C1 segment of cervical spinal cord (tissue), 14 donors: ENCODE measurements around the gene STAG1.
"Not testable (repeated sequence)": the region's sequence is repeated elsewhere in the genome, so short reads cannot be mapped to it uniquely, and the experiment has no call there.

Experiments
- DNase-seq, 14 donors: peaks; one replicate each; lab custom pipeline; 2025; lab: John Stamatoyannopoulos, UW

STAG1 gene

DNA sequence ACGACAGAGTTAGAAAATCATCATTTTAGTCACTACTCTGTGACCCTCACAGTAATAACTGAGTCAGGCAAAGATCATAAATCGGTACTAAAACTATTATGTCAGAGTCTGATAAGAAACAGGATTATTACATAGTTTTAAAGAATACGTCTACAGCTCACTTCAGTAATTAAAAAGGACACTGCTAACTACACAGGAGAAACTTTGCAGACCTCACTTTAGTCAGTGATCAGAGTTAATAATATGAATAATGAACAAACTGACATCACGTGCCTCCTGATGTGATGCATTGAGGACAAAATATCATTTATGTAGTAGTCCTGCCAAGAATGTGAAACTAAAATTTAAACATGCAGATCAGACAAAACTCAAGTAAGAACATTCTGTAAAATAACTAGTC is 339.9 kb downstream of the STAG1 start:
- DNase-seq: no peak

DNA sequence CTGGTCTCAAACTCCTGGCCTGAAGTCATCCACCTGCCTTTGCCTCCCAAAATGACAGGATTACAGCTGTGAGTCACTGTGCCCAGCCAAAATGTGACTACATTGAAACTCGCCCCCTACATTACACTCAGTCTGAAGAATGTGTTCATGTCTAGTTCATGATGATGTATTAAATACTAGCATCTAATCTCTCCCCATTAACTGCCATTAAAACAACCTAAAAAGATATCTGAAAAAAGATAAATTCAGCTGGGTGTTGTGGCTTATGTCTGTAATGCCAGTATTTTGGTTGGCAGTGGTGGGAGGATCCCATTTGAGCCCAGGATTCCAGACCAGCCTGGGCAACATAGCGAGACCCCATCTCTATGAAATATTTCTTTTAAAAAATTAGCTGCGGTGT is 342.6 kb downstream of the STAG1 start:
- DNase-seq: no peak

DNA sequence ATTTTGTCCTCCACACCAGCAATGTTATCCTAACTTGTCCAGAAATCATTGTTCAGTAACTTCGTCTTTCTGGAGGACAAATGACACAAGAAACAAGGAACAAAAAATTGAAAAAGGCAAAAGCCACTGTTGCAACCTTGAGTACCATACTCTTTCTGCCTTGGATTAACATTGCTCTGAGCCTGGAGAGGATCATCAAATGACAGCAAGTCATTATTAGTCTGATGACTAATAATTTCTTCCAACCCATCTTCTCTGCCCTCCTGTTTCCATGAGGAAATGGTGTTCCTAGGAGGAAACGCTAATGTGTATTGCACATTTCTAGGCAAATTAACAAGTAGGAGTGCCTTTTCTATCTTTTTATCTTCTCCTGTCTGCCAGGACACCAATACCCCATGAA is 348.1 kb downstream of the STAG1 start:
- no peak for DNase-seq

DNA sequence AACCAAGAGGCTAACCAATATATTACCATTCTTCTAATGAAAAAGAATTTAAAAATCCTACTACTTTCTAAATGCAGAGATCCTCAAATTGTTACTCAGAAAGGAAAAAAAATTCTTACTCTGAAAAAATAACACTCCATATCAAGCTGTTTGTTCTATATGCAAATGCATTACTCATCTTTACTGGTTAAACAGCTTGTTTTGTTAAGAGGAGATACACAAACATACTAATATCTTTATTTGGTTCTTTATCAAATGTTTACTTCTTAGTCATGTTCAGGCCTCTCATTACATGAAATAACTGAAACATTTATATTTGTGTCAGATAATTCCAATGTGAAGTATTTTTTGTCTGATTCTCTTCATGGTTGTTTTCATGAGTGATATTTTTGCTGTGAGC is 355.3 kb downstream of the STAG1 start:
- DNase-seq: no peak

DNA sequence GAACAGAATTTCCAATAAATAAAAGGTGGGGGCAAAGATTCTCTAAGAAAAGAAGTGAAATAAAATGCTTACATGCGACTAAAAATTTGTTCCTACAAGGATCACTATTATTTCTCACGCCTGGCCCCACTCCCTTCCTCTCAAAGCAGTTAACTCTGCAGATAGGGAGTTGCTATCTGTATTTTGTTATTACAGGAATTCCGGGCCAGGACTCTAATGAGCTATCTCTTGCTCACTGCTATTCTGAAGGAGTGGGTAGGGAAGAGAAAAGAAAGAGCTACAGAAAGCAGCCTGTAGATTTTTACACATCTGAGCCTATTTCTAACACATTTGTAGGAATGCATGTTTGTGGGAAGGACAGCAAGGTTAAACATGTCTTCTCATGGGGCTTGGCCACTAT is 361.6 kb downstream of the STAG1 start:
- no peak for DNase-seq

DNA sequence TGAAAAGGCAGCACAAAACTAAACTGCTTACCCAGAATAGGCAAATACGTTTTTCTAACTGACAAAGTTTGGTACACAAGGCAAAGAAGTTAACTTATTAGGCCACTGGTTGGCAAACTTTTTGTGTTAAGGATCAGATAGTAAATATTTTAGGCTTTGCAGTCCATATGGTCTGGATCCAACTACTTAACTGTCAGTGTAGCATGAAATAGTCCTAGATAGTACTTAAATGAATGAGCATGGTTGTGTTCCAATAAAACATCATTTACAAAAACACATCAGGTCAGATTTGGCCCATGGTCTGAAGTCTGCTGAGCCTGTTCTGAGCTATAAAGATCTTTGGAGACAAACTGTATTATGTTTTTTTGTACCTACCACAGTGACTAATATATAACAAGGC is 365.1 kb downstream of the STAG1 start:
- DNase-seq: no peak

DNA sequence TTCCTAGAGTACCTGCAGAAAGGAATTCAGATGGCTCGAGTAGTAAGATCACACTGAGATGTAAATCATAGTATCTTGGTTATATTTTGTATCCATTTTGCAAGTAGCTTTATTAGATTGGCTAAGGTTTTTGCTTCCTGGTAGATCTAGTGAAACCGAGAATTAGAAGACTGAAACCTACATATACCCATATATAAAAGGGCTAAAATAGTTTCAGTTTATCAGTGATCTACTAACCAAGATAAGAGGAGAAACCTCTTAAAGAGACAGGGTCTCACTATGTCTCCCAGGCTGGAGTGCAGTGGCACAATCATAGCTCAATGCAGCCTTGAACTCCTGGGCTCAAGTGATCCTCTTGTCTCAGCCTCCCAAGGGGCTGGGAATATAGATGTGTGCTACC is 366.7 kb downstream of the STAG1 start:
- DNase-seq: no peak

DNA sequence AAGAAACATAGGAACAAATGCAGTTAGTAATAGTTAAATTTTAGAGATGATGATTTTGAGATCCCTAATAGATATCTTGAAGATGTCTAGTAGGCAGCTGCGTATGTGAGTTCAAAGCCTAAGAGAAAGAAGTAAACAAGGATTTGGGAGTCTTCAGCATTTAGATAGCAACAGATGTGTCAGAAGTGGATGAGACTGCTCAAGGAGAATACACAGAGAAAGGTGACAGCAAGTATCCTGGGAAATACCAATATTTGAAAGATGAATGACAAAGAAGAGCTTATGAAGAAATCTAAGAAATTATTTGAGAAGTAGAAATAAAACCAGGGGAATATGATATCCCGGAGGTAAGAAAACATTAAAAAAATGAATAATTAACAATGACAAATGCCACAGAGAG is 371.1 kb downstream of the STAG1 start:
- no peak for DNase-seq

DNA sequence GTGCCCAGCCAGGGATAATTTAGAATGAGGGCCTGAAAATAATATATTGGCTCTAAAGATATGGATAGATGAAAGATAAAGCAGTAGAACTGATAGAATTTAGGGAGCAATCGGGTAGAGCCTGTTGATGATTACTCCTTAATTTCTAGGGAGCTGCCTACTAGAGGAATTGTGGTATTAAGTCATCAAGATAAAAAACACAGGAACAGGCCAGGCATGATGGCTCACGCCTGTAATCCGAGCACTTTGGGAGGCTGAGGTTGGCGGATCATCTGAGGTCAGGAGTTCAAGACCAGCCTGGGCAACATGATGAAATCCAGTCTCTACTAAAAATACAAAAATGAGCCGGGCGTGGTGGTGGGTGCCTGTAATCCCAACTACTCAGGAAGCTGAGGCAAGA is 371.6 kb downstream of the STAG1 start:
- no peak for DNase-seq

DNA sequence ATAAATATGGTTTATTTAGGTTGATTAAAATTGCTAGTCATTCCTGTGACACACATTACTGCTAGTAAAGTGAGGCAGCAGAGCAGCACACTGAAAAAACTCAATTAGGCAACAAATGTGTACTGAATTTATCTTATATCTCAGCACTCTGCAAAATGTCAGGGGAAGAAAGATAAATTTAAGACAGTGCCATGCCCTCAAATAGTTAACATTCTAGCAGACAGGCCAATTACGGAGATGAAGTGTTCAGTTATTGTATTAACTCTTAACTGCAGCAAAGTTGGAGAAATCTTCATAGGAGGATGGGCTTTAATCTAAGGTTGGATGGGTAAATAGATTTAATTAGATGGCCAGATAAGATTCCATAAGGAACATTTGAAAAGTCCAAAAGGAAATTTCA is 374.2 kb downstream of the STAG1 start:
- no peak for DNase-seq

DNA sequence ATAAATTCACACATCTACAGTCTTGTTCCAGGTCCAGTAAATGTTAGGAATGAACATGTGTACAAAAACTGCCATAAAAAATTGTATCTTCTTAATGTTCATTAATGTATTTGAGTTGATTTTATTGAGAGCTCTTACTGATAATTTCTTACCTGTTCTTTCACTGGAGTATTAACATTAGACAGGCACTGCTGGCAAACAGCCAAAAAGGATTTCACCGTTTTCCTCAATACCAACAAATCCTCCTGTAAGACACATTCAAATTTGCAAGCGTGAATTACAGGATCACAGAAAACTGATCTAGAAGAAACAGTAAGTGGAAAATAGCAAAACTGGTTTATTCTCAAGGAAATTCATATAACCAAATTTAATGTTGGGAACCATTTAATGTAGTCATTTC is 374.7 kb downstream of the STAG1 start:
- DNase-seq: no peak

DNA sequence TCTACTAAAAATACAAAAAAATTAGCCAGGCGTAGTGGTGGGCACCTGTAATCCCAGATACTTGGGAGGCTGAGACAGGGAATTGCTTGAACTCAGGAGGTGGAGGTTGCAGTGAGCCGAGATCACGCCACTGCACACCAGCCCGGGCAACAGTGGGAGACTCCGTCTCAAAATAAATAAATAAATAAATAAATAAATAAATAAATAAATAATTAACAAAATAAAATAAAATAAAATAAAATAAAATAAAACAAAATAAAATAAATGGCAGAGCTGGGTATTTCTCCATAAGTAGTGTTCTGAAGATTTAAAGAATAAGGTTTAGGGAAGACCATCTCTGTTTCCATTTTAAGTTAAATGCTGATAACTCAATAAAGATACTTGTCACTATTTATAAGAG is 376.4 kb downstream of the STAG1 start:
- DNase-seq: not testable (repeated sequence)

DNA sequence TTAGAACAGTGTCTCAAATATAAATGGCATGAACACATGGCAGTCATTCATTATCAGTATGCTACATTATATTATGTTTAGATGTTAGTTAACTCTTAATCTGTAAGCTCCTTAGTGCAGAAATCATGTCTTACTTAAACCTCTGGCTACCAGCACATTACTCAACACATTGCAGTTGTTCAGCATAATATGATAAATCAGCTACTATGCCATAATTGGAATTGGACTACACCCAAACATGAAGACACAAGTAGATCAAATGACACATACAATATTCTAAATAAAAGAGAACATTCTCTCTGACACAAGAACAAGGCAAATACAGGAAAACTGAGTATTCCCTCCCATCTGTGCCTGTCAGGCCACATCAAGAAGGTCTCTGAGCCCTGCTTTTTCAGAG is 385.9 kb downstream of the STAG1 start:
- DNase-seq: no peak

DNA sequence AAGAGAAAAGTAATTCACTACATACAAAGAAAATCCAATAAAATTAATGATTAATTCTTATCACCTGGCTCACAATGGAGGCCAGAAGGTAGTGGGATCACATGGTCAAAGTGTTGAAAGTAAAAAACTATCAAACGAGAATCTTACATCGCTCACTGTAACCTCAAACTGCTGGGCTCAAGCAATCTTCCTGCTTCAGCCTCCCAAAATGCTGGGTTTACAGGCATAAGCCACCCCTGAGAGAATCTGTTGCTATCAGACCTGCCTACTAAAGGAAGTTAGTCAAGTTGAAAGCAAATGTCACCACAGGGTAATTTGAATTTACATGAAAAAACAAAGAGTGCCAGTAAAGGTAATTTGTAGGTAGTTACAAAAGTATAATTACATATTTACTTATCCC is 398.7 kb downstream of the STAG1 start:
- no peak for DNase-seq

DNA sequence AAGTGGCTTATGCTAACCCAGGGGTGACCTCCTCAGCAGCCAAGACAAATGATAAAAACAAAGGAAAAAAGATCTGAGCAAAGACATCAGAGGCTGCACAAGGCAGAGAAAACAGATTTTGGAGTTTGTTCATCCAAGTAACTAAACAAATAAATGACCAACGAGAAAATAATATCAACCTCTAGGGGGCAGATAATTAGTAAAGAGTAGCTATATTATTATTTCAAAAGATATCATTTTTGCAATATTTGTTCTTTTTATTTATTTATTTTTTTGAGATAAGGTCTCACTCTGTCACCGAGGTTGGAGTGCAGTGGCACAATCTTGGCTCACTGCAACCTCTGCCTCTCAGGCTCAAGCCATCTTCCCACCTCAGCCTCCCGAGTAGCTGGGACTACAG is 400.3 kb downstream of the STAG1 start:
- no peak for DNase-seq

DNA sequence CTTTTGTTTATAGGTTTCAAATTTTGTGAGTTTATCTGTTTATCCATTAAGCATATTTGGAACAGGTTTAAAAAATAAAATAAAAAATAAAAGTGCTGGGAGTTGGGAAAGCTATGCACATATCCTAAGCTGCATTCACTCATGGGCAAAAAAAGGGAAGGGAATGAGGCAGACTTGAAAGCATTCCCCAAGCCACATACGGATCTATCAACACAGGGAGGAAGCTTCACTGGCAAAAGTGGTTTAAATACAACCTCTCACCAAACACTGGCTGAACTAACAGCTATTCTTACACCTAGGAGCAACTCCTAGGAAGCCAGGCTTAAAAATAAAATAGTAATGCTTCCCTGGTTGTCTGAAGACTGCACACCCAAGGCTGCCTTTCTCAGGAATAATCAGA is 400.8 kb downstream of the STAG1 start:
- no peak for DNase-seq

DNA sequence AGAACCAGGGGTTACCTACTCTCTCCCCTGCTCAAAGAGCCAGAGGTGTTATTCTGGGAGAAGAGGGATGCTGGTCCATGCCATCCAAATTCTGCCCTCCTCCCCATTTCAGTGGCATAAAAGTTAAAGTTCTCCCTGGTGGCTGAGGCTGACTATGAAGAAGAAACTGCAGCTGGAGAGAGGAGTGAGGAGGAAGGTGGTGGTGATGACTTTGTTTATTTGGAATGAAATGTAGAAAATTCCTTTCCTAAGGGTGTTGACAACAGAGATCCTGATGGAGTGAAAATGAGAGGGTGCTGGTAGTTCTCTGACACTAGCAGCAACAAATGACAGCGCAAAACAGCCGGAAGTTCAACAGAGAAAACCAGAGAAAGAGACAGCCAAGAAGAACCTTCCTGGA is 401.6 kb downstream of the STAG1 start:
- DNase-seq: no peak

DNA sequence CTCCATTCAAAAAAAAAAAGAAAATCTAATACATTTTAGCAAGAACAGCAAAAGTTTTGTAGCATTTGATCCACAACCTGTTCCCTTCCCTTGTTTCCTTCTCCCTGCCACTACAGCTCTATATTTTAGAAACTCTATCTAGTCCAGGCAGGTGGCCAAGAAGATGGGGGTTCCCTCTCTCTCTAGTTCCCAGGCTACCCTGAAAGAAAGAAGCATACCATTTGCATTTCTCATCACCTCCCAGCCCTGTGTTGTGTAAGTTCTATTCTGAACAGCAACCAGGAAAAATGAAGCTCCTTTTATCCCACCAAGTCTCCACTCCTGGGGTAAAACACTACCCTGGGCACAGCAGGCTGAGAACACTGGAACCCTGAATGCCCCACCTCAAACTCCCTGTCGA is 402.0 kb downstream of the STAG1 start:
- DNase-seq: no peak

DNA sequence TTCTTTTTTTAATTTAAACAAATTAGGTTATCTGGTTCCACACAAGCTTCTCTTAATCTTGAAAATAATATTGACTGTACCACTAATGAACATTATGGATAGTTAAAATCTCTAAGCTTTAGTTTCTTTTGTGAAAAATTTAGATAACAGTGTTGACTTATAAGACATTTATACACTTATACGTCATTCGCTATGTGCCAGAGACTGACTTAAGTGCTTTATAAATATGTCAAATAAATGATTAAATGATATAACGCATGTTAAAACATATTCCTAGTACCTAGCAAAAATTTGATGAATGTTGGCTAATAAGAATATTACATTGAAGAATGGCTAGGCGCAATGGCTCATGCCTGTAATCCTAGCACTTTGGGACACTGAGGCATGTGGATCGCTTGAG is 405.7 kb downstream of the STAG1 start:
- DNase-seq: no peak

DNA sequence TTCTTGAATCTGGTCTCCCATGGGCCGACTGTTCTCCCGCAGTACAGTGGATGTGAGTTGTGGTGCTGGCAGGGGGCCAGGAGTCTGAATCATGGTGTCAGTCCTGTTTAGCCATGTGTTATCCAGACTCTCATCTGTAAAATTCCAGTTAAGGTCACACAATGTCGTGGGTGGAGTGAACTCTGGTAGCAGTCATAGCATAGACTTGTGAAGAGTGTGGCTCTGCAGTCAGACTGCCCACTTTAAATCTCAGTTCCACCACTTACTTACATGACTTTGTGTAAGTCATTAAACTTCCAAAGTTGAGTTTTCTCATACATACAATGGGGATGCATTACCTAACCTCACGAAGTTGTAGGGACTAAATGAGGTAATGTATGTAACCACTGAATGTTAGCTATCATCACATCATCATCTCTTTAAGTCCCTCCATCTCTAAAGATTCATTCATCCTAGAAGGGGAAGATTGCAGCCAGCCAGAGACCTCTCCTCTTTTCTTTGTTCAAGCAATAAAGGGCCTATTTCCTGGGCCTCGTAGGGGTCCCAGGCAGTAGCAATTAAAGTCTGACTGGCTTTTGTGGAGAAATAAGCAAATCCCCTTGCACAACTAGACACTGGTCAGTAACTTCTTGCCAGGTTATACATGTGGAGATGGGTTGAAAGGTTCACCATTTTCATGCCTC is 408.2 kb downstream of the STAG1 start:
- peak in 1 of 14 donors; percentile 6 for DNase-seq

DNA sequence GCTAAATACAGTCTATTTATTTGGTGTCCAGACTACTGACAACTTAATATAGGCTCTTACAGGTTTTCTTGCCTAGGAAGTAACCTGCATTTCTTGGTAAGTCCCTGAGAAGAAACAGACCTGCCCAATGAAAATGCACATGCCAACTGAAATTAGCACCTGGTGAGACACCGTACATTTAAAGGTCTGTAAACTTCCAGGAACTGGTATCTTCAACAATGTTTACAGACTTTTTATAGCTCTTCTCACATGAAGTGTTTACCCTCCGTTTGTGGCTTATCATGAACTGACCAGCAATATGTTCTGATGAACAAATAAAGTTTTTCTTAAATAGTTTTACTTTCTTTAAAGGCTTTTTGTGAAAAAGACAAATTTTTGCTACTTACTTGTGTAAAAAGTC is 408.7 kb downstream of the STAG1 start:
- DNase-seq: no peak

DNA sequence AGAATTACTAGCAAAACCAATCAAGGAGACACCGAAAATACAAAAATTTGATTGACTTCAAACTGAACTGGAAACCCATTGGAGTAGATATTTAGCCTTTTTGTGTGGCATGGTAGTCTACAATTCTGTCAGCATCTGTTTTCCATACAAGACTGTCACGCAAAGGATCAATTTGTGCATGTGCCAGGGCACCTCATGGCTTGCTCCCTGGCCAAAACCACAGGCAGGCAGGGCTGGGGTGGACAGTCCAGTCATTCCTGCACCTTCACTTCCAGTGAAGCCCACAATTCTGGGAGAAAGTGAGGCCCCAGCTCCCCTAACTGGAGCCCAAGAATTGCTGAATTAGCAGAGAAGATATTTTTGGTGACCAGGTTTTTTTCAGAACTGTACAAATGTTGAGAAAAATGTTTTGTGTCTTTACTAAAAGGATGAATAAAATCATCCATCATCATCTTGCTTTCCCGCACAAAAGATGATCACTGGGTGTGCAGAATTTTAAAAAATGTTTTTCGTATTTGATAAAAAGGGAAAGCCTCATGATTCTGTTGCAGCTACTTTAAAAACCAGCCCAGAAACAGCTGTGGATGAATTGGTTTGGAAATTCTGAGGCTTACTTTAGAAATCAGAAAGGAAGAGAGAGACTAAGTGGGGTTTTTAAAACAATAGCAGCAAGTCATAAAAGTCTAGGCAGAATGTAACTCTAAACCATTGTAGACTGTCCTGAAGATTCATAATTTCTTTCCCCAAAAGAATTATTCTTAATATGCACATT is 415.7 kb downstream of the STAG1 start:
- no peak for DNase-seq

DNA sequence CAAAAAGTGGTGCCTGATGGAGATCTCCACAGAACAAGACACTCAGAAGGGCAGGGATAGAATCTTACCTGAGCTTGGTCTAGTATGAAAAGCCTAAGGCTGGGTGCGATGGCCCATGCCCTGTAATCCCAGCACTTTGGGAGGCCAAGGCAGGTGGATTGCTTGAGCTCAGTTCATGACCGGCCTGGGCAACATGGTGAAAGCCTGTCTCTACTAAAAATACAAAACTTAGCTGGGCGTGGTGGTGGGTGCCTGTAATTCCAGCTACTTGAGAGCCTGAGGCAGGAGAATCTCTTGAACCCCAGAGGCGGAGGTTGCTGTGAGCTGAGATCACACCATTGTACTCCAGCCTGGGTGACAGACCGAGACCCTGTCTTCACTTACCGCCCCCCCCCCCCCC is 417.5 kb downstream of the STAG1 start:
- DNase-seq: not testable (repeated sequence)

DNA sequence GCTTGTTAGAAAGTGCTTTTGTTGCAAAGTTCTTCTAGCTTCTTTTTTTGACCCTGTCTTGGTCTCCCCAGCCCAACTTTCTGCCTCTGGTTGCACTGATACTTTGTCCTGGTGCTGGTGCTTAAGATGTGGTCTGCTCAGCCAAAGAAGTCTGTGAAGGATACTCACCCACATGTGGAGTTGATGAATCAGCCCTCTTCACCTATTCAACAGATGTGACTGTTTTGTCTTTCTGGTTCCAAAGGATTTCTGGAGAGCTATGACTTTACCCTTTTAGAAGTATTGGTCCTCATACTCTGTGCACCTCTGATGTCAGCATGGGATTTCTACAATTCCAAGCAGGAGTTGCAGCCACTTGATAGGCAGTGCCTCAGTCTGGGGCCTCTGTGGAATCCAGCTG is 418.0 kb downstream of the STAG1 start:
- DNase-seq: no peak
